Right lung (tissue), 5 donors: ENCODE results near the gene SFRP2. TPM values are rescaled to one million over a fixed set of nuclear protein-coding genes. Genes with fewer than 3 reads are reported as not detected.

Experiments used
- DNase-seq, 2 donors: peaks; one replicate each; pipeline ENCODE4 v3.0.0-alpha.2; 2013
- polyA plus RNA-seq, 5 donors: library from polyadenylated mRNA; unstranded; fragments of 120-200 nt; gene quantifications; one replicate each; pipeline versions ENCODE4 v1.2.1 to v1.2.3, GENCODE V29; 2013; ENCODE audit warnings: inconsistent platforms in 1 of 5, low replicate concordance in 1 of 5; ENCODE audit not compliant: insufficient read length in 5 of 5, insufficient read depth in 1 of 5

Gene SFRP2
- polyA plus RNA-seq, 5 donors, result 5.3 to 10.3 (median 9.8) TPM

GRCh38 chr4:153777421-153777820, 11.5 kb downstream of the SFRP2 start:
- DNase-seq, result no peak

GRCh38 chr4:153776601-153777000, 12.3 kb downstream of the SFRP2 start:
- DNase-seq, result no peak

GRCh38 chr4:153773236-153773690, 15.6 kb downstream of the SFRP2 start:
- no peak for DNase-seq

- no peak for DNase-seq
Measured at GRCh38 chr4:153771046-153771445, 17.8 kb downstream of the SFRP2 start.

GRCh38 chr4:153766758-153767157, 22.1 kb downstream of the SFRP2 start:
- DNase-seq, result no peak

- no peak for DNase-seq
Measured at GRCh38 chr4:153765894-153766293, 23.0 kb downstream of the SFRP2 start.

- DNase-seq, result no peak
Measured at GRCh38 chr4:153764601-153765368, 24.1 kb downstream of the SFRP2 start.

- no peak for DNase-seq
Measured at GRCh38 chr4:153763404-153763803, 25.5 kb downstream of the SFRP2 start.

- no peak for DNase-seq
Measured at GRCh38 chr4:153759407-153760316, 29.2 kb downstream of the SFRP2 start, which contains the start of gene RNF175. RNF175 (minus strand) TSS chr4:153760024; CDS start chr4:153759862, 162 bp downstream.

GRCh38 chr4:153758688-153759406, 30.0 kb downstream of the SFRP2 start:
- no peak for DNase-seq

GRCh38 chr4:153758136-153758535, 30.7 kb downstream of the SFRP2 start:
- no peak for DNase-seq

- DNase-seq, result no peak
Measured at GRCh38 chr4:153757407-153757806, 31.5 kb downstream of the SFRP2 start.

GRCh38 chr4:153755186-153755585, 33.7 kb downstream of the SFRP2 start:
- DNase-seq, result no peak

GRCh38 chr4:153750197-153750817, 38.6 kb downstream of the SFRP2 start:
- peak; percentile 52 to 72 for DNase-seq

- no peak for DNase-seq
Measured at GRCh38 chr4:153748378-153748777, 40.5 kb downstream of the SFRP2 start.

GRCh38 chr4:153747406-153747955, 41.4 kb downstream of the SFRP2 start:
- DNase-seq, result no peak

GRCh38 chr4:153745651-153746050, 43.2 kb downstream of the SFRP2 start:
- DNase-seq, result no peak

- no peak for DNase-seq
Measured at GRCh38 chr4:153741541-153741940, 47.3 kb downstream of the SFRP2 start.

GRCh38 chr4:153735906-153736461, 52.9 kb downstream of the SFRP2 start:
- no peak for DNase-seq

- DNase-seq, result no peak
Measured at GRCh38 chr4:153733751-153734448, 55.0 kb downstream of the SFRP2 start.
